A549 (cell line): ENCODE data around the gene TMEM205.

Source experiments
- CBX2 ChIP-seq: fragments of 200-600 bp; sonication (generic); IDR thresholded peaks from 2 replicates; pipeline ENCODE4 v1.6.1; 2016; ENCODE audit warnings: low read depth, mild to moderate bottlenecking, borderline replicate concordance
- ESRRA ChIP-seq: fragments of 150-350 bp; IDR thresholded peaks from 2 replicates; pipeline ENCODE4 v1.6.1; 2014; ENCODE audit warnings: mild to moderate bottlenecking, low read length, borderline replicate concordance
- MAZ ChIP-seq: fragments of 150-350 bp; IDR thresholded peaks from 2 replicates; pipeline ENCODE4 v1.6.1; 2014; ENCODE audit warnings: antibody characterized with exemption, low read depth, low read length, borderline replicate concordance
- NFE2L2 ChIP-seq: fragments of 150-350 bp; conservative IDR thresholded peaks from 2 replicates; pipeline ENCODE4 v1.6.1; 2014; ENCODE audit warnings: low read length
- POLR2A ChIP-seq: IDR thresholded peaks from 2 replicates; pipeline ENCODE4 v1.6.1; 2012; ENCODE audit warnings: mild to moderate bottlenecking, low read length
- RAD21 ChIP-seq, 2 experiments: fragments of >200 bp in 1 of 2; sonication (Bioruptor Twin) in 1 of 2; formaldehyde crosslinking in 1 of 2; IDR thresholded peaks in 1 of 2; conservative IDR thresholded peaks in 1 of 2; 2 replicates in 1 of 2; 3 replicates in 1 of 2; pipeline ENCODE4 v1.6.1; 2012 to 2018; ENCODE audit warnings: inconsistent platforms in 1 of 2
- ZFP36 ChIP-seq: fragments of 450-650 bp; IDR thresholded peaks from 2 replicates; pipeline ENCODE4 v1.6.1; 2014; ENCODE audit warnings: borderline replicate concordance; ENCODE audit not compliant: partially characterized antibody
- ZNF302 ChIP-seq: fragments of 250-450 bp; sonication (Bioruptor Pico); IDR thresholded peaks from 2 replicates; pipeline ENCODE4 v1.9.0; 2021; ENCODE audit warnings: inconsistent platforms, mild to moderate bottlenecking, moderate library complexity
- TF ChIP-seq, protein P1 (sequence below): IDR thresholded peaks from 2 replicates; pipeline ENCODE4 v1.6.1; 2012
- TF ChIP-seq, protein P2 (sequence below): fragments of >200 bp; sonication (Bioruptor Twin); formaldehyde crosslinking; IDR thresholded peaks from 3 replicates; pipeline ENCODE4 v1.5.1; 2016
- TF ChIP-seq, protein P3 (sequence below): fragments of >200 bp; sonication (Bioruptor Twin); formaldehyde crosslinking; IDR thresholded peaks from 2 replicates; pipeline ENCODE4 v1.6.1; 2016
- TF ChIP-seq, protein P4 (sequence below): IDR thresholded peaks from 2 replicates; pipeline ENCODE4 v1.6.1; 2012; ENCODE audit warnings: low read depth, borderline replicate concordance
- TF ChIP-seq, protein P5 (sequence below): fragments of 450-650 bp; IDR thresholded peaks from 2 replicates; pipeline ENCODE4 v1.6.1; 2014; ENCODE audit warnings: antibody characterized with exemption

DNA sequence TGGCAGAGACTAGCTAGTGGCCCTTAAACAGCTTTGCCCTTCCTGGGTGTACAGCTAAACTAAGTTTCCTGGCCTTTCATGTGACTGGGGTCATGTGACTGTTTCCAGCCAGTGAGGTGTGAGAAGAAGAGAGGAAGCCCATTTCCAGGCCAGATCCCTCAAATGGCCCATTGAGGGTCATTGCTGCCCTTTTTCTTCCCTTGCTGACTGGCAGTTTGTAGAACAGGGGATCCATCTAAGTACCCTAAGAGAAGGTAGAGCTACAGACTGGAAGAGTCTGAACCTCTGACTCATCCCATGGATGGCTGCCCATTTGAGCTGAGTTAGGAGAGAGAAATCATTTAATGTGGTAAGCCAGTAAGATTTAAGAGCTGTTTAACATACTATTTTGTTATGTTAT lies 31.2 kb upstream of the TMEM205 start:
- TF ChIP-seq, protein P1, sequence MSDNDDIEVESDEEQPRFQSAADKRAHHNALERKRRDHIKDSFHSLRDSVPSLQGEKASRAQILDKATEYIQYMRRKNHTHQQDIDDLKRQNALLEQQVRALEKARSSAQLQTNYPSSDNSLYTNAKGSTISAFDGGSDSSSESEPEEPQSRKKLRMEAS: no peak
- TF ChIP-seq, protein P2, sequence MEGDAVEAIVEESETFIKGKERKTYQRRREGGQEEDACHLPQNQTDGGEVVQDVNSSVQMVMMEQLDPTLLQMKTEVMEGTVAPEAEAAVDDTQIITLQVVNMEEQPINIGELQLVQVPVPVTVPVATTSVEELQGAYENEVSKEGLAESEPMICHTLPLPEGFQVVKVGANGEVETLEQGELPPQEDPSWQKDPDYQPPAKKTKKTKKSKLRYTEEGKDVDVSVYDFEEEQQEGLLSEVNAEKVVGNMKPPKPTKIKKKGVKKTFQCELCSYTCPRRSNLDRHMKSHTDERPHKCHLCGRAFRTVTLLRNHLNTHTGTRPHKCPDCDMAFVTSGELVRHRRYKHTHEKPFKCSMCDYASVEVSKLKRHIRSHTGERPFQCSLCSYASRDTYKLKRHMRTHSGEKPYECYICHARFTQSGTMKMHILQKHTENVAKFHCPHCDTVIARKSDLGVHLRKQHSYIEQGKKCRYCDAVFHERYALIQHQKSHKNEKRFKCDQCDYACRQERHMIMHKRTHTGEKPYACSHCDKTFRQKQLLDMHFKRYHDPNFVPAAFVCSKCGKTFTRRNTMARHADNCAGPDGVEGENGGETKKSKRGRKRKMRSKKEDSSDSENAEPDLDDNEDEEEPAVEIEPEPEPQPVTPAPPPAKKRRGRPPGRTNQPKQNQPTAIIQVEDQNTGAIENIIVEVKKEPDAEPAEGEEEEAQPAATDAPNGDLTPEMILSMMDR: no peak
- TF ChIP-seq, protein P3, sequence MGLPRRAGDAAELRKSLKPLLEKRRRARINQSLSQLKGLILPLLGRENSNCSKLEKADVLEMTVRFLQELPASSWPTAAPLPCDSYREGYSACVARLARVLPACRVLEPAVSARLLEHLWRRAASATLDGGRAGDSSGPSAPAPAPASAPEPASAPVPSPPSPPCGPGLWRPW: no peak
- TF ChIP-seq CBX2: no peak
- TF ChIP-seq RAD21 (conservative IDR thresholded peaks at IDR 0.05 in 1 of 2, IDR thresholded peaks at IDR 0.05 in 1 of 2): no peak
- no peak for TF ChIP-seq NFE2L2
- no peak for TF ChIP-seq POLR2A
- TF ChIP-seq, protein P4, sequence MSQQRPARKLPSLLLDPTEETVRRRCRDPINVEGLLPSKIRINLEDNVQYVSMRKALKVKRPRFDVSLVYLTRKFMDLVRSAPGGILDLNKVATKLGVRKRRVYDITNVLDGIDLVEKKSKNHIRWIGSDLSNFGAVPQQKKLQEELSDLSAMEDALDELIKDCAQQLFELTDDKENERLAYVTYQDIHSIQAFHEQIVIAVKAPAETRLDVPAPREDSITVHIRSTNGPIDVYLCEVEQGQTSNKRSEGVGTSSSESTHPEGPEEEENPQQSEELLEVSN: no peak
- TF ChIP-seq ZFP36: no peak
- no peak for TF ChIP-seq ZNF302 (CRISPR knock-in tag)
- no peak for TF ChIP-seq ESRRA
- TF ChIP-seq MAZ: no peak
- TF ChIP-seq, protein P5, sequence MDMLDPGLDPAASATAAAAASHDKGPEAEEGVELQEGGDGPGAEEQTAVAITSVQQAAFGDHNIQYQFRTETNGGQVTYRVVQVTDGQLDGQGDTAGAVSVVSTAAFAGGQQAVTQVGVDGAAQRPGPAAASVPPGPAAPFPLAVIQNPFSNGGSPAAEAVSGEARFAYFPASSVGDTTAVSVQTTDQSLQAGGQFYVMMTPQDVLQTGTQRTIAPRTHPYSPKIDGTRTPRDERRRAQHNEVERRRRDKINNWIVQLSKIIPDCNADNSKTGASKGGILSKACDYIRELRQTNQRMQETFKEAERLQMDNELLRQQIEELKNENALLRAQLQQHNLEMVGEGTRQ: peak; percentile 89
